ENCODE data around the gene CCDC174. TPM values are rescaled to one million over a fixed set of nuclear protein-coding genes. Genes with fewer than 3 reads are reported as not detected.

The CCDC174 gene
- total RNA-seq, 4 donors from 2014 or later = 21.2 to 30.1 (median 25.5) TPM

DNA sequence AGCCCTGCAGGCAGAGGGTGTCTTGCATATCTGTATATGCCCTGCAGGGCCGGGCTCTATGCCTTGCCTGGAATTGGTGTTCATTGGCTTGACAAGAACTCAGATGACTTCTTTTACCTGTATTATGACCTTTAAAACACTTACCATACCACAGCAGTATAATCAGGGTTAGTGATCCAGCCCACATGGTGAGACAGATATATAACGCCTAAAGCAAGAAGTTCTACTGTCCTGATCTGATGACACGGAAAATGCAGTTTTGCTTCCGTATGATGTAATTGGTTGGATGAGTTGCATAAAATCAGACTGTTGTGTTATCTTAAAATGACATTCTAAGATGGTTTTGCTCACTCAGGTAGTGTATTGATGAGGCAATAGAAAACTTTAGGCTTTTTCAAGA is 9.4 kb downstream of the CCDC174 start:
- no peak for TF ChIP-seq POLR2A (IDR thresholded peaks at IDR 0.05)
- TF ChIP-seq, protein P1, sequence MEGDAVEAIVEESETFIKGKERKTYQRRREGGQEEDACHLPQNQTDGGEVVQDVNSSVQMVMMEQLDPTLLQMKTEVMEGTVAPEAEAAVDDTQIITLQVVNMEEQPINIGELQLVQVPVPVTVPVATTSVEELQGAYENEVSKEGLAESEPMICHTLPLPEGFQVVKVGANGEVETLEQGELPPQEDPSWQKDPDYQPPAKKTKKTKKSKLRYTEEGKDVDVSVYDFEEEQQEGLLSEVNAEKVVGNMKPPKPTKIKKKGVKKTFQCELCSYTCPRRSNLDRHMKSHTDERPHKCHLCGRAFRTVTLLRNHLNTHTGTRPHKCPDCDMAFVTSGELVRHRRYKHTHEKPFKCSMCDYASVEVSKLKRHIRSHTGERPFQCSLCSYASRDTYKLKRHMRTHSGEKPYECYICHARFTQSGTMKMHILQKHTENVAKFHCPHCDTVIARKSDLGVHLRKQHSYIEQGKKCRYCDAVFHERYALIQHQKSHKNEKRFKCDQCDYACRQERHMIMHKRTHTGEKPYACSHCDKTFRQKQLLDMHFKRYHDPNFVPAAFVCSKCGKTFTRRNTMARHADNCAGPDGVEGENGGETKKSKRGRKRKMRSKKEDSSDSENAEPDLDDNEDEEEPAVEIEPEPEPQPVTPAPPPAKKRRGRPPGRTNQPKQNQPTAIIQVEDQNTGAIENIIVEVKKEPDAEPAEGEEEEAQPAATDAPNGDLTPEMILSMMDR (IDR thresholded peaks at IDR 0.05) = no peak
- Histone ChIP-seq H3K36me3 (peaks cover 86 to 90% of the 10 kb centered on the region in 2 donors), H3K27me3 (no peaks in the 10 kb centered on the region), H3K4me3 (replicated peaks in 1 of 3) (no peak overlapping the region), H3K9me3 (no peaks in the 10 kb centered on the region), H3K4me1 (no peaks in the 10 kb centered on the region), H3K27ac (no peak overlapping the region)
- intact Hi-C loops (cut with DNase I) = no loop called here
- no peak for DNase-seq
- WGBS, 2 donors = 89% methylated on average over 4 of the region's 4 CpGs

DNA sequence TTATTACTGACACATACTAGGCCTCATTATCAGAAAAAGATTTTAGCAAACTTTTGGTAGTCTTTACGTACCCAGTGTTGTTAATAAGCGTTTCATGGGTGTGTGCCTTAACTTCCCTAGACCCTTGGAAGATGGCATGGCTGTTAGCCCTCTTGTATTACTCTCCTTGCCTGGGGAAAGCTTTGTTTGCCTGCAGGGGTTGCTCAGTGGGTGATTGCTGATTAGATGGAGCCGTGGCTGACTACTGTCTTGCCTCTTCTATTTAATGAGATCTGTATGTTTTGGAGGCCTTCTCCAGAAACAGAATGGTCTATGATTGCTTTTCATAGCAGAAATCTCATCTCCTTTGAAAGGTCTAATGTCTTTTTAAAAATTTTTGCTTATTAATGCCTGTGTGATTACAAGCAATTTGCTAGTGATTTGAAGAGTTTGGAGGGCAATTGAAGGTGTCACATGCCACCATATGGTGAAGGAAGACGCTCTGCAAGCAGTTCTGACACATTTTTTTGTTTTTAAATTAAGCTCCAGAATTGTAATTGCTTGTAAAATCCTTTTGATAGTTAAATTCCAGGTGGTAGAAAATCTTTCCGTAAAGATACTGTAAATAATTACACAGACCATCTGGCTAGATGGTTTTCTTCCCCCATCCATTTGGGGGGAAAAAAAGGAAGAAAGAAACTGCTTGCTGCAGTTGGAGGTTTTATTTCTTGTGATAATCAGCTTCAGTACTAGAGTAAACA is 12.0 kb downstream of the CCDC174 start:
- intact Hi-C loops (cut with DNase I) = no loop called here
- H3K27ac ChIP-seq = no peak overlapping the region
- WGBS, 2 donors = 91 to 92% methylated on average over 5 of the region's 5 CpGs
- no peaks in the 10 kb centered on the region for H3K4me1 ChIP-seq
- no peak overlapping the region for H3K4me3 ChIP-seq (replicated peaks in 1 of 3)
- no peak for DNase-seq
- no peaks in the 10 kb centered on the region for H3K9me3 ChIP-seq
- peaks cover 82 to 88% of the 10 kb centered on the region in 2 donors for H3K36me3 ChIP-seq
- no peaks in the 10 kb centered on the region for H3K27me3 ChIP-seq
- TF ChIP-seq POLR2A (IDR thresholded peaks at IDR 0.05) = no peak
- TF ChIP-seq, protein P1 (IDR thresholded peaks at IDR 0.05) = no peak

DNA sequence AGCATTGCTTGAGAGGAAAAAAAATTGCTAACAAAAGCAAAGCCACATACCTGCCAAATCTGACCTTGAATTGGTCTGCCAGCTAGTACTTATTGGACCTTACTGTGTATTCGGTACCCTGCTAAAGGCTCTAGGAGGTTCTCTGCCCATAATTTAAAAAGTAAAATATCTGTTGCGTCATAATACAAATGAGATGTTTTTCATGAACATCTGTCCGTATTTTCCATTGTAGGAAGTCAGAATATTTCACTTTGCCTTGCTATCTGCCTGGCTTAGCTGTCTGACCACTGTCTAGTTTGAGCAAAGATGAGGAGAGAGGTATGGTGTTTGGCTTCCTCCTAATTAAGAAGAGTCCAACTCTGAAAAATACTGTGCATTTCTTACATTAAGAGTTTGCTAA is 12.6 kb downstream of the CCDC174 start:
- intact Hi-C loops (cut with DNase I) = no loop called here
- H3K36me3 ChIP-seq = peaks cover 82 to 88% of the 10 kb centered on the region in 2 donors
- TF ChIP-seq, protein P1 (IDR thresholded peaks at IDR 0.05) = no peak
- TF ChIP-seq POLR2A (IDR thresholded peaks at IDR 0.05) = no peak

GRCh38 chr3:14672588-14672987 is 21.0 kb downstream of the CCDC174 start:
- WGBS, 2 donors = 85 to 93% methylated on average over 4 of the region's 4 CpGs

More for the DNA sequence above, 12.6 kb downstream of the CCDC174 start:
- H3K4me1 ChIP-seq = no peaks in the 10 kb centered on the region
- H3K9me3 ChIP-seq = no peaks in the 10 kb centered on the region
- DNase-seq = no peak
- no peaks in the 10 kb centered on the region for H3K27me3 ChIP-seq
- WGBS, 2 donors = 91 to 94% methylated on average over 3 of the region's 3 CpGs
- no peak overlapping the region for H3K4me3 ChIP-seq (replicated peaks in 1 of 3)
- H3K27ac ChIP-seq = no peak overlapping the region

DNA sequence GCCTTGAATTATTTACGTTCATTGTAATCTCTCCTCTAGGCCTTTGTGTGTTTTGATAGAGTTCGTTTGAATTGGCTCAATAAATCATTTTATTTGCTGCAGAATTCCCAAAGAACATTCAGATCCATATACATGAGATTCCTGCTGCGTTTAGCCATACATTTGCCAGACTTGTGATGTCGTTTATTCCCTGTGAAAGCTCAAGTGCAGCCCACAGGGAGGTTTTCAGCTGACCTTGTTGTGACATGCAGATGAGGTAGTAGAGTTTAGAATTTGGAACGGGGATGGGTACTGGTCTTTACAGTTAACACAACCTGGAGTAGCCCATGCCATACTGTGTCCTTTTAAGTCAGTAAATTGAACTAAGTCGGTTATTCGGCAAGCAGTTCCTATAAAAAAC is 23.3 kb downstream of the CCDC174 start, which contains the start of gene C3orf20:
C3orf20 (plus strand) TSS at position 301 of the 400 bp plus-strand sequence. CDS start 7,573 bp downstream, outside the sequence.
- no peak within 1 kb of the TSS for H3K4me3 ChIP-seq (replicated peaks in 1 of 3)
- no peaks in the 10 kb centered on the region for H3K9me3 ChIP-seq
- intact Hi-C loops (cut with DNase I) = loop anchor here (10.0 kb wide), 1 partner anchor 240 kb away; no protein-coding TSS in a partner anchor
- no peaks in the 10 kb centered on the region for H3K27me3 ChIP-seq
- TF ChIP-seq, protein P1 (IDR thresholded peaks at IDR 0.05) = no peak
- no peak within 1 kb of the TSS for H3K27ac ChIP-seq
- WGBS, 2 donors = 74 to 87% methylated on average over 7 of the region's 7 CpGs
- no peaks in the 10 kb centered on the region for H3K4me1 ChIP-seq
- DNase-seq = no peak
- H3K36me3 ChIP-seq = peaks cover 28 to 29% of the 10 kb centered on the region in 2 donors

More at GRCh38 chr3:14672588-14672987, 21.0 kb downstream of the CCDC174 start:
- Histone ChIP-seq H3K4me1 (no peaks in the 10 kb centered on the region), H3K9me3 (no peaks in the 10 kb centered on the region), H3K27me3 (no peaks in the 10 kb centered on the region), H3K4me3 (replicated peaks in 1 of 3) (no peak overlapping the region), H3K36me3 (peaks cover 47 to 48% of the 10 kb centered on the region in 2 donors), H3K27ac (no peak overlapping the region)
- DNase-seq = no peak
- TF ChIP-seq POLR2A (IDR thresholded peaks at IDR 0.05) = no peak
- TF ChIP-seq, protein P1 (IDR thresholded peaks at IDR 0.05) = no peak
- intact Hi-C loops (cut with DNase I) = loop anchor here (10.0 kb wide), 1 partner anchor 242 kb away; no protein-coding TSS in a partner anchor

Data from thyroid gland (tissue), 4 donors.